ENCODE measurements around the gene PEX14. TPM values are rescaled to one million over a fixed set of nuclear protein-coding genes. Genes with fewer than 3 reads are reported as not detected.
"Not testable (repeated sequence)": the region's sequence is repeated elsewhere in the genome, so short reads cannot be mapped to it uniquely, and the experiment has no call there.

PEX14 gene
- polyA plus RNA-seq, 4 donors, result 19.7 to 25.8 (median 21.6) TPM

- no peak for DNase-seq (ENCODE audit: low read depth in 4 of 4, low spot score in 3 of 4)
Observed at GRCh38 chr1:10450156-10450814, 24.5 kb upstream of the PEX14 start.

- DNase-seq (ENCODE audit: low read depth in 4 of 4, low spot score in 3 of 4), result no peak
Observed at GRCh38 chr1:10450836-10451235, 23.9 kb upstream of the PEX14 start.

- no peak for DNase-seq (ENCODE audit: low read depth in 4 of 4, low spot score in 3 of 4)
Observed at GRCh38 chr1:10451287-10451686, 23.5 kb upstream of the PEX14 start.

- no peak for DNase-seq (ENCODE audit: low read depth in 4 of 4, low spot score in 3 of 4)
Observed at GRCh38 chr1:10456048-10456447, 18.7 kb upstream of the PEX14 start.

- no peak for DNase-seq (ENCODE audit: low read depth in 4 of 4, low spot score in 3 of 4)
Observed at GRCh38 chr1:10456661-10457060, 18.1 kb upstream of the PEX14 start.

- not testable (repeated sequence) for DNase-seq (ENCODE audit: low read depth in 4 of 4, low spot score in 3 of 4)
Observed at GRCh38 chr1:10457462-10457861, 17.3 kb upstream of the PEX14 start.

- no peak for DNase-seq (ENCODE audit: low read depth in 4 of 4, low spot score in 3 of 4)
Observed at GRCh38 chr1:10457875-10458274, 16.9 kb upstream of the PEX14 start.

GRCh38 chr1:10459184-10459583 lies 15.6 kb upstream of the PEX14 start:
- DNase-seq (ENCODE audit: low read depth in 4 of 4, low spot score in 3 of 4), result no peak

GRCh38 chr1:10467078-10467477 lies 7.7 kb upstream of the PEX14 start:
- no peak for DNase-seq (ENCODE audit: low read depth in 4 of 4, low spot score in 3 of 4)

GRCh38 chr1:10470043-10470442 lies 4.7 kb upstream of the PEX14 start:
- DNase-seq (ENCODE audit: low read depth in 4 of 4, low spot score in 3 of 4), result no peak

- no peak for DNase-seq (ENCODE audit: low read depth in 4 of 4, low spot score in 3 of 4)
Observed at GRCh38 chr1:10471411-10472219, 3.1 kb upstream of the PEX14 start.

- DNase-seq (ENCODE audit: low read depth in 4 of 4, low spot score in 3 of 4), result peak; percentile 90 to 95 (median 92)
Observed at GRCh38 chr1:10472220-10473144, 2.3 kb upstream of the PEX14 start, which contains the start of gene DFFA. TSS of gene DFFA (minus strand) at chr1:10472529. CDS start at chr1:10472458, 71 bp downstream.

GRCh38 chr1:10473145-10473765 lies 1.5 kb upstream of the PEX14 start:
- no peak for DNase-seq (ENCODE audit: low read depth in 4 of 4, low spot score in 3 of 4)

GRCh38 chr1:10474309-10474612 lies 489 bp upstream of the PEX14 start:
- DNase-seq (ENCODE audit: low read depth in 4 of 4, low spot score in 3 of 4), result not testable (repeated sequence)

GRCh38 chr1:10475510-10475909 lies 760 bp downstream of the PEX14 start:
- no peak for DNase-seq (ENCODE audit: low read depth in 4 of 4, low spot score in 3 of 4)

GRCh38 chr1:10479296-10479695 lies 4.5 kb downstream of the PEX14 start:
- DNase-seq (ENCODE audit: low read depth in 4 of 4, low spot score in 3 of 4), result no peak

- DNase-seq (ENCODE audit: low read depth in 4 of 4, low spot score in 3 of 4), result no peak
Observed at GRCh38 chr1:10480614-10481013, 5.9 kb downstream of the PEX14 start.

- DNase-seq (ENCODE audit: low read depth in 4 of 4, low spot score in 3 of 4), result no peak
Observed at GRCh38 chr1:10484521-10484920, 9.8 kb downstream of the PEX14 start.

GRCh38 chr1:10489291-10490055 lies 14.7 kb downstream of the PEX14 start:
- DNase-seq (ENCODE audit: low read depth in 4 of 4, low spot score in 3 of 4), result no peak

Data from right renal pelvis (tissue), 4 donors.